OCI-LY1 (cell line): ENCODE results near the gene CNTNAP2.

Source experiments
- H2AFZ ChIP-seq: fragments of 200-600 bp; sonication (generic), shearing (Covaris generic); 2 replicates; pipeline ENCODE4 v1.6.0; 2014; ENCODE audit warnings: antibody characterized with exemption, mild to moderate bottlenecking, low read length
- H3F3A ChIP-seq: fragments of 200-600 bp; sonication (generic), shearing (Covaris generic); 2 replicates; pipeline ENCODE4 v1.6.0; 2014; ENCODE audit warnings: mild to moderate bottlenecking, antibody characterized with exemption, low read length, moderate library complexity; ENCODE audit not compliant: insufficient read depth
- H3K27ac ChIP-seq: fragments of 200-600 bp; sonication (generic); 2 replicates; pipeline ENCODE4 v1.5.1; 2014; ENCODE audit warnings: low read length, mixed run types, mild to moderate bottlenecking, low read depth; ENCODE audit not compliant: poor library complexity, severe bottlenecking
- H3K27me3 ChIP-seq: fragments of 200-600 bp; sonication (generic); 2 replicates; pipeline ENCODE4 v1.6.0; 2014; ENCODE audit warnings: antibody characterized with exemption, mild to moderate bottlenecking, low read length, moderate library complexity; ENCODE audit not compliant: insufficient read depth
- H3K36me3 ChIP-seq: fragments of 200-600 bp; sonication (generic); 2 replicates; pipeline ENCODE4 v1.6.1; 2014; ENCODE audit warnings: mild to moderate bottlenecking, antibody characterized with exemption, low read length, moderate library complexity, mixed read lengths; ENCODE audit not compliant: insufficient read depth
- H3K4me1 ChIP-seq: fragments of 200-600 bp; sonication (generic); 2 replicates; pipeline ENCODE4 v1.5.1; 2014; ENCODE audit warnings: mild to moderate bottlenecking, low read length, moderate library complexity; ENCODE audit not compliant: insufficient read depth, severe bottlenecking
- H3K4me2 ChIP-seq: fragments of 200-600 bp; sonication (generic), shearing (Covaris generic); 2 replicates; pipeline ENCODE4 v1.6.1; 2014; ENCODE audit warnings: low read length
- H3K4me3 ChIP-seq: fragments of 200-600 bp; sonication (generic); 2 replicates; pipeline ENCODE4 v1.5.1; 2014; ENCODE audit warnings: low read length, low read depth, mild to moderate bottlenecking, mixed read lengths; ENCODE audit not compliant: poor library complexity, severe bottlenecking
- H3K79me2 ChIP-seq: fragments of 200-600 bp; shearing (Covaris generic); 2 replicates; pipeline ENCODE4 v1.6.1; 2016; ENCODE audit warnings: mixed run types, low read length, mixed read lengths; ENCODE audit not compliant: insufficient read depth
- H3K9ac ChIP-seq: fragments of 200-600 bp; sonication (generic), shearing (Covaris generic); 2 replicates; pipeline ENCODE4 v1.6.1; 2014; ENCODE audit warnings: mild to moderate bottlenecking, low read length, mixed read lengths
- H3K9me2 ChIP-seq: fragments of 200-600 bp; sonication (generic), shearing (Covaris generic); 2 replicates; pipeline ENCODE4 v1.6.1; 2014; ENCODE audit warnings: low read depth, mild to moderate bottlenecking, low read length, mixed read lengths
- H3K9me3 ChIP-seq: fragments of 200-600 bp; shearing (Covaris generic); 2 replicates; pipeline ENCODE4 v1.6.1; 2014; ENCODE audit warnings: low read length, mixed read lengths
- H4K20me1 ChIP-seq: fragments of 200-600 bp; sonication (generic), shearing (Covaris generic); 2 replicates; pipeline ENCODE4 v1.6.0; 2016; ENCODE audit warnings: mild to moderate bottlenecking, low read length; ENCODE audit not compliant: insufficient read depth
- CTCF ChIP-seq: fragments of 200-600 bp; sonication (generic), shearing (Covaris generic); IDR thresholded peaks from 2 replicates; pipeline ENCODE4 v1.5.1; 2017; ENCODE audit warnings: mild to moderate bottlenecking, antibody characterized with exemption, low read length, moderate library complexity, mixed read lengths
- EZH2 ChIP-seq: fragments of 200-600 bp; sonication (generic), shearing (Covaris generic); IDR thresholded peaks from 2 replicates; pipeline ENCODE4 v1.8.0; 2017; ENCODE audit warnings: borderline replicate concordance, mixed run types, mild to moderate bottlenecking, antibody characterized with exemption, low read length, moderate library complexity, mixed read lengths

CNTNAP2 gene

DNA sequence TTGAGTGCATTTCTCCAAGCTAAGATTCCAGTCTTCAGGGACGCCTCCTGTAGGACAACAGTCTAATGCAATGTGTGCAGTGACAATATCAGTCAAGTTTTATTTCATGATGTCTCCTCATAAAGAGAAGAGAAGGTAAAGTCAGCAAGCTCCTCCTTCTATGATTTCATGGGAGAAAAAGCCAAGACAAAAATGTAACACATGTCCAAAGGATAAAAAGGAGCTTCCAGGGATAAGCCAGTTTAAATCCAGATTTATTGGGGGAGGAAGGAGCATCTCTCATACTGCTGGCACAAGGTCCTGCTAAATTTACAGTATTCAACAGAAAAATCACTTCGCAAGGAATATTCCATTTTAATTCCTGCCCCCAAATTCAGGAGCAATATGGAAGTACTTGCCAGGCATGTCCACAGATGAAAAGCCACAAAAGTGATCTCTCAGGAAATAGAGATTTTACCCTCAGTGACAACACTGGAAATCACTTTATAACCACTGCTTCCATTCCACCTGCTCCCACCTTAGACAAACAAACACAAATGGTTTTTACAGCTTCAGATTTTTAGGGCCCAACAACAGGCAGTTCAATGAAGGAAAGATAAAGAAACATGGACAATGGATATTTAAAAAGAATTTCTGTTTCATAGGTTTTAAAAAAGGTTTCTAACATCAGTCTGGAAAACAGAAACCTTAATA lies 1796.5 kb downstream of the CNTNAP2 start:
- Histone ChIP-seq H2AFZ (no peak overlapping the region), H3K36me3 (no peaks in the 10 kb centered on the region), H3K4me2 (no peak overlapping the region), H4K20me1 (no peaks in the 10 kb centered on the region), H3K4me1 (no peaks in the 10 kb centered on the region), H3K9ac (no peak overlapping the region), H3K27me3 (no peaks in the 10 kb centered on the region), H3K9me3 (no peaks in the 10 kb centered on the region), H3K9me2 (no peaks in the 10 kb centered on the region), H3K27ac (no peak overlapping the region), H3F3A (no peaks in the 10 kb centered on the region), H3K4me3 (no peak overlapping the region), H3K79me2 (no peaks in the 10 kb centered on the region)
- TF ChIP-seq CTCF (no peak), EZH2 (no peak)

DNA sequence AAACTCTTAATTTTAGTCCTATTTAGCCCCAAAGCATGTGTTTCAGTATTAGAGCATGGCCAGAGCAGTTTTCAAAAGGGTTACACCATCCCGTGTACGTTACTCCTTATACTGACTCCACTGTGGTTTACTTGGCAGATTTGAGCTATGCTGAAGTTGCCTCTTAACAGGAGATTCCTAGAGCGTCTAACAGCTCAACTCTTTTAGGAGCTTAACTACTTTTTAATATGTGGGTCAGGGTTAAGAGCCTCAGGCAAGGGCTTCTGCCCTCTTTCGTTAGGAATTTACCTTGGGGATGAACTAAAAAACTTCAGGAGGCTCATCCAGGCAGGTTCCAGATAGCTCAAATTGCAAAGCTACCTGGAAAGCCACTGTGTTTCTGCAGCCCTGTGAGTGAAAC lies 1799.2 kb downstream of the CNTNAP2 start:
- H3K79me2 ChIP-seq = no peaks in the 10 kb centered on the region
- no peaks in the 10 kb centered on the region for H4K20me1 ChIP-seq
- H2AFZ ChIP-seq = no peak overlapping the region
- H3K36me3 ChIP-seq = no peaks in the 10 kb centered on the region
- no peaks in the 10 kb centered on the region for H3K9me3 ChIP-seq
- no peak overlapping the region for H3K27ac ChIP-seq
- no peak overlapping the region for H3K4me3 ChIP-seq
- H3K27me3 ChIP-seq = no peaks in the 10 kb centered on the region
- no peak overlapping the region for H3K9ac ChIP-seq
- H3K4me1 ChIP-seq = no peaks in the 10 kb centered on the region
- H3F3A ChIP-seq = no peaks in the 10 kb centered on the region; the same call in 1 of the 2 replicates
- H3K4me2 ChIP-seq = no peak overlapping the region
- TF ChIP-seq EZH2 = no peak
- TF ChIP-seq CTCF = no peak
- H3K9me2 ChIP-seq = no peaks in the 10 kb centered on the region

GRCh38 chr7:147916573-147916972 lies 1800.0 kb downstream of the CNTNAP2 start:
- Histone ChIP-seq H3K27ac (no peak overlapping the region), H3K27me3 (no peaks in the 10 kb centered on the region), H3K4me3 (no peak overlapping the region), H3K9me2 (no peaks in the 10 kb centered on the region), H3K79me2 (no peaks in the 10 kb centered on the region), H3K9me3 (no peaks in the 10 kb centered on the region), H3K36me3 (no peaks in the 10 kb centered on the region), H3K9ac (no peak overlapping the region), H3F3A (no peaks in the 10 kb centered on the region; the same call in 1 of the 2 replicates), H2AFZ (no peak overlapping the region), H4K20me1 (no peaks in the 10 kb centered on the region), H3K4me2 (no peak overlapping the region), H3K4me1 (no peaks in the 10 kb centered on the region)
- TF ChIP-seq CTCF = no peak
- TF ChIP-seq EZH2 = no peak
